Cardiac fibroblast (primary cell): ENCODE measurements around the gene CARMIL1.

Experiments used
- DNase-seq, 2 donors: peaks; one replicate each; pipeline versions ENCODE4 v3.0.0 to v3.0.0-alpha.2; 2010; ENCODE audit warnings: low read depth in 2 of 2
- H3K4me3 ChIP-seq, 2 donors: replicated peaks in 1 of 2; 1 replicate in 1 of 2; 2 replicates in 1 of 2; pipeline ENCODE4 v1.5.1; 2011; ENCODE audit warnings: low read depth in 2 of 2, low read length in 2 of 2, mild to moderate bottlenecking in 2 of 2, moderate library complexity in 1 of 2
- TF ChIP-seq, protein P1 (sequence below): IDR thresholded peaks from one replicate; pipeline ENCODE4 v1.5.1; 2011; ENCODE audit warnings: low read depth, mild to moderate bottlenecking, low read length, inconsistent platforms

CARMIL1 gene

DNA sequence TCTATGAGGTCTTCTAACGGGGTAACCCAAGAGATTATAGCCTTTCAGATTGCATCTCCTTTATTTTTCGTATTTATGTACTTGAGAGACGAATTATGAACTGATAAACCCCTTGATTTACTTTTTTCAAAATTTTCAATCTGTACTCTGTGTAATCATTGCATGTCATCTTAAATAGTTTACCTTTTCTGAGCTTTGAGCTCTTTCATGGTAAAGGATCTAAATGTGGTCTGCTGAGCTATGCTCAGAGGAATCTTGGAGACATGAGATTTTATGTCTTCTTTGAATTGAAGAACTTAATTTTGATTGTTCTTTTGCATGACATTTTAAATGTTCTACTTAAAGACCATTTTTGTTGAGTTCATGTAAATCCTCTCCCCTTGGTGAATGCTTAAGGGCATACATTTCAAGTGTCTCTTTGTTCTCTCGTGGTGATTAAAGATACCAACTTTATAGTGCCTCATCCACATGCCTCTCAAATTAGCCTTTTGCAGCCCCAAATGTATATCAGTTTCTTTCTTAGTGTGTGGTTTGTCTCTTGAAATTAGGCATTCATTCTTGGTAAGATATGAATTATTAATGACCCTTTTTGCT, 256.6 kb downstream of the CARMIL1 start:
- DNase-seq, result no peak
- TF ChIP-seq, protein P1, sequence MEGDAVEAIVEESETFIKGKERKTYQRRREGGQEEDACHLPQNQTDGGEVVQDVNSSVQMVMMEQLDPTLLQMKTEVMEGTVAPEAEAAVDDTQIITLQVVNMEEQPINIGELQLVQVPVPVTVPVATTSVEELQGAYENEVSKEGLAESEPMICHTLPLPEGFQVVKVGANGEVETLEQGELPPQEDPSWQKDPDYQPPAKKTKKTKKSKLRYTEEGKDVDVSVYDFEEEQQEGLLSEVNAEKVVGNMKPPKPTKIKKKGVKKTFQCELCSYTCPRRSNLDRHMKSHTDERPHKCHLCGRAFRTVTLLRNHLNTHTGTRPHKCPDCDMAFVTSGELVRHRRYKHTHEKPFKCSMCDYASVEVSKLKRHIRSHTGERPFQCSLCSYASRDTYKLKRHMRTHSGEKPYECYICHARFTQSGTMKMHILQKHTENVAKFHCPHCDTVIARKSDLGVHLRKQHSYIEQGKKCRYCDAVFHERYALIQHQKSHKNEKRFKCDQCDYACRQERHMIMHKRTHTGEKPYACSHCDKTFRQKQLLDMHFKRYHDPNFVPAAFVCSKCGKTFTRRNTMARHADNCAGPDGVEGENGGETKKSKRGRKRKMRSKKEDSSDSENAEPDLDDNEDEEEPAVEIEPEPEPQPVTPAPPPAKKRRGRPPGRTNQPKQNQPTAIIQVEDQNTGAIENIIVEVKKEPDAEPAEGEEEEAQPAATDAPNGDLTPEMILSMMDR, result no peak
- no peak overlapping the region for H3K4me3 ChIP-seq

DNA sequence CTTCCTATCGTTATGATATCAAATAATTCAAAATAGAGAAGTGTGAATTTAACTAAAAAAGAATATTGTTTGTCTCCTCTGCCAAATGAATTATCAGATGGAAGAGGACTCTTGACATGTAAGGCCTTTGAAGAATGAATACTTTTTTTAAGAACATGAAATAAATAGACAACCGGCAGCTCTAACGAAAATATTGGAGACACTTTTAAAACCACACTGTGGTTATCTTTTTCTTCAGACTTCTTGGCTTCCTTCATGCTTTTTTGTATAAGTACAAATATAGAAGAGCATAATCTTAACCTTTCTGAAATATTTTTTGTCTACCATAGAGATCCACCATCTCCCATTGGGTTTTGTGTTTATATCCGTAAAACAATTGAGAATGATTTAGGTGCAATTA, 257.6 kb downstream of the CARMIL1 start:
- H3K4me3 ChIP-seq, result no peak overlapping the region
- TF ChIP-seq, protein P1, result no peak
- no peak for DNase-seq

DNA sequence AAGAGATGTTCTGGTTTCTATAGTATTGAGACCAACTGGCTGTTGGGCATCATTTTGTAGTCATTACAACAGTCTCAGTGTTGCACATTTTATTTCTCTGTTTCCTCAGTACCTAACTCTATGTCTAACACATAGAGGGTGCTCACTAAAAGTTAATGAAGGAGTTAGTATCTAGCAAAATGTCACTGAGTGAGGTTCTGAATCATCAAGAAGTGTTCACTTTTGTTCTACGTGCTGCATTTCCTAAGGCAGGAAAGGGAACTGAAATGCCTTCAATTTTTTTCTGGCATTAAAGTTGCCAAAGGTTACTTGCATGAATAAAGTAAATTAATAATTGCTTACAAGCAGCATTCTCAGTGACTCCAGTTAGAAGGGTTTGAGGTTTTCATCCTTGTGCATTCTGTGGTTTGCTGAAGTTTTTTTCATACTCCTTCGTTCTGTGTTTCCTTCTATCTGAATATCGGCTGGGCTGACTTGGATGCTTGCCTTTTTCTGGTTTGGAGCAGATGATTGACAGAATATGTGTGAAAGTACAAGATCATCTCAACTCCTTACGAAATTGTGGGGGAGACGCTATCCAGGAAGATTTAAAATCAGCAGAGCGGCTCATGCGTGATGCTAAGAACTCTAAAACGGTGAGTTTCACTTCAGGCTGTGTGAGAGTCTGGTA, 258.3 kb downstream of the CARMIL1 start:
- H3K4me3 ChIP-seq, result no peak overlapping the region
- TF ChIP-seq, protein P1, result no peak
- peak in 1 of 2 donors; percentile 41 for DNase-seq

DNA sequence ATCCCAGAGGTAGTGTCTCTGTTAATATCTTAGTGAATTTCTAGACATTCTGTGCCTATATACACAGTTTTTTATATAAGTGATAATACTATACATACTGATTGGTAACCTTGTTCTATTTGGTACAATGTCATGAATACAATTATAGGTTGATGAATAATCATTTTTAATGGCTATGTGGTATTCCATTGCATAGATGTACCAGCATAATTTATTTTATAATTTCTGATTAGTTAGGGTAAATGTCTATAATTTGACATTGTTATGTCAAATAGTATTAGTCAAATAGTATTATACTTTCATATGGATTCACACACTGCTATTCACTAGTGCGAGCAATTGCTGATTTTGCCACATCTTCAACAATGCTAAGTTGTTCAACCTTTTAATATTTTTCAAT, 262.1 kb downstream of the CARMIL1 start:
- H3K4me3 ChIP-seq, result no peak overlapping the region
- TF ChIP-seq, protein P1, result no peak
- no peak for DNase-seq

DNA sequence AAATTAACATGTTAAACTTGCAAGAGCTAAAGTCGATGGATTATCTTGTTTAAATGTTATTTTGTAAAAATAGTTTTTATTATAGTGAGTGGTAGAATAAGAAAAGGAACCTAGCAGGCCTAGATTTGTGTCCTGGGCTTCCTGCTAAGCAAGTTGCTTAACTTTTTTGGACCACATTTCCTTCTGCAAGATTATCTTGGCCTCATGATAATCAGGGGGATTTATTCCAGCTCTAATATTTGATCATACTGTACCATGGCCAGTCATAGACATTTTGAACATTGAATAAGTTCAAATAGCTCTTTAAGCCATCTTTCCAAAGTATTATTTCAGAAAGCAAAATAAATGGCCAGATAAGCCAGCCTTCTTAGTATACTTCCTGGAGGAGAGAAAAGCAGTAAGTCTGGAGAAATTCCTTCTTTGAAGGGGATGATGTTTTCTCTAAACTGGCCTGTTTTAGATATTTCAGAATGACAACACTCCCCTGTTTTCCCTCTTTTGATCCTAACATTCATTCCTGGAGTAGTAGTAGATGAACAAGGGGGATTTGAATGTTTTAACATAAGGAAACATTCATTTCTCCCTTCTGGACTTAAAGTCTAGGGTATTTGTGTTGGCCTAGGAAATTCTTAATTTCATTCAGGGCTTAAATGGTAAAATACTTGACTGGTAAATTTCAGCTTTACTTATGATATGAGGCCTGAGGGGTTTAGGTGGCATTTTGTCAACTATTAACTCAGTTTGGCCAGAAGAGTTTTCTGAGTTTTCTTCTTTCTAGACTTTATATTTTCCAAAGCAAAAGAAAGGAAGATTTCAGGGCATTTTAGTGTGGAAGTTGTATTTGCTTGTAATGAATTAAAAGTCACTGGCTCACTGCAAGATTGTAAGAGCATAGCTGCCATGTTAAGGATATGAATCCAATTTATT, 264.1 kb downstream of the CARMIL1 start:
- peak in 1 of 2 donors; percentile 7 for DNase-seq
- TF ChIP-seq, protein P1, result no peak
- H3K4me3 ChIP-seq, result no peak overlapping the region

DNA sequence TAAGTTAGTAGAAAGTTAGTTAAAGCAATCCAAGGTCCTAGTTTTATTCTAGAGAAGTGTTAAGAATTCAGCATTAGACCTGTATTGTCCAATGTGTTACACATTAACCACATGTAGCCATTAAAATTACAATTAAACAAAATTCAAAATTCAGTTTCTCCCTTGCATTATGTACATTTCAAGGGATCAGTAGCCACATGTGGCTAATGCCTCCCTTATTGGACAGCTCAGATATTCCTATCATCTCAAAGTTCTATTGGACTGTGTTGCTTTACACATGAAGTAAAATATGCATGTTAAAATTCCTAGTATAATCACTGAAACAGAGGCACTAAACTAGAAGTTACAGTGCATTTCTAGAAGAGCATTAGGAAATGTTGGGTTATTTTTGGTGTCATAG, 265.7 kb downstream of the CARMIL1 start:
- H3K4me3 ChIP-seq, result no peak overlapping the region
- no peak for DNase-seq
- TF ChIP-seq, protein P1, result no peak
